ENCODE results near the gene CUX1. TPM values are rescaled to one million over a fixed set of nuclear protein-coding genes. Genes with fewer than 3 reads are reported as not detected.
"Not testable (repeated sequence)": the region's sequence is repeated elsewhere in the genome, so short reads cannot be mapped to it uniquely, and the experiment has no call there.

The CUX1 gene
- total RNA-seq, 1 experiment from 2014 or later, result 30.3 TPM

DNA sequence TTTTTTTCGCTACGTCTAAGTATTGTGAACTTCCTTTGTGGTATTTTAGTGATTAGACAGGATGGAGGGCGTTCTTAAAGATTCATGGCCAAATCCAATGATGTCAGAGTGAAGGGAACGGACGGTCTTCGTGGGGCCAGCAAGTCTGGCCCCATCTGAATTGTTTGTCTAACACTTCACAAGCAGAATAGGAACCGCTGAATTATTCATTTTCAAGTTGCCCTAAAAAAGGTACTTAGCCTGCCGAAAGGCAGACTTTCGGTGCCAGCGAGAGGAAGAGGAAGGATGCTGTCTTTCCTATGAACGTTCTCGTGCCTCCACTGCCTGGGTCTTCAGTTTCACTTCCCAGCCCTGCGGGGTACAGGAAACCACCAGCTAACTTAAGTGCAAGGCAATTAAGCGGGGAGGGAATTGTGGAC lies 323.5 kb downstream of the CUX1 start:
- DNase-seq (ENCODE audit: low read depth), result no peak

- DNase-seq (ENCODE audit: low read depth), result not testable (repeated sequence)
Measured at GRCh38 chr7:102142433-102142832, 325.0 kb downstream of the CUX1 start.

GRCh38 chr7:102146122-102146521 lies 328.7 kb downstream of the CUX1 start:
- DNase-seq (ENCODE audit: low read depth), result no peak

DNA sequence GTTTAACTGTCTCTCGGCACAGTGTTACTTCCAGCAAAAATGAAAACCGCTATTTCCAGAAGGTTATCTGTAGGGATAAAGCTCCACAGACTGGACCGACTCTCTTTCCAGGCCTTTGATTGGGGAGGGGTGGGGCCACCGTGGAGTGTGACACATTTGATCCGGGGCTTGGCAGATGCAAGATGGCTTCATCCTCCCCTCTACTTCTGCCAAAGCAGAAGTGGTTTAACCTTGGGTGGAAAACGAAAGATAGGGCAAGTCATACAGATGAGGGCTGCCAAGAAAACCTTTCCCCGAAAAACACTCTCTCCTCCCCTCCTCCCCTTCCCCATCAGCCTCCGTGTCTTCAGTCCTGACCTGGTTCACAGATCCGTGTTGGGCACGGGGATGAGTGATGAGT lies 329.6 kb downstream of the CUX1 start:
- DNase-seq (ENCODE audit: low read depth), result no peak

DNA sequence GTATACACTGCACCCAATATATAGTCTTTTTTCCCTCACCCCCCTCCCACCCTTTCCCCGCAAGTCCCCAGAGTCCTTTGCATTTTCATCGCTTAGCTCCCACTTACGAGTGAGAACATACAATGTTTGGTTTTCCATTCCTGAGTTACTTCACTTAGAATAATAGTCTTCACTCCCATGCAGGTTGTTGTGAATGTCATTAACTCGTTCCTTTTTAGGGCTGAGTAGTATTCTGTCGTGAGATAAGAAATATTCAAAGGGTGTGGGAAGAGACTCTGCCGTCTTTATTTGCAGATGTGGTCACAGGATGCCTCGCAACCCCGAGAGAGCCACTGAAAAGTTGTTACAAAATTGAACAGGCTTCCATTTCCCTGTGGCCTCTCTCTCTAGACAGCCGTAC lies 331.4 kb downstream of the CUX1 start:
- no peak for DNase-seq (ENCODE audit: low read depth)

- DNase-seq (ENCODE audit: low read depth), result no peak
Measured at GRCh38 chr7:102149416-102149815, 332.0 kb downstream of the CUX1 start.

GRCh38 chr7:102150266-102150665 lies 332.8 kb downstream of the CUX1 start:
- DNase-seq (ENCODE audit: low read depth), result no peak

DNA sequence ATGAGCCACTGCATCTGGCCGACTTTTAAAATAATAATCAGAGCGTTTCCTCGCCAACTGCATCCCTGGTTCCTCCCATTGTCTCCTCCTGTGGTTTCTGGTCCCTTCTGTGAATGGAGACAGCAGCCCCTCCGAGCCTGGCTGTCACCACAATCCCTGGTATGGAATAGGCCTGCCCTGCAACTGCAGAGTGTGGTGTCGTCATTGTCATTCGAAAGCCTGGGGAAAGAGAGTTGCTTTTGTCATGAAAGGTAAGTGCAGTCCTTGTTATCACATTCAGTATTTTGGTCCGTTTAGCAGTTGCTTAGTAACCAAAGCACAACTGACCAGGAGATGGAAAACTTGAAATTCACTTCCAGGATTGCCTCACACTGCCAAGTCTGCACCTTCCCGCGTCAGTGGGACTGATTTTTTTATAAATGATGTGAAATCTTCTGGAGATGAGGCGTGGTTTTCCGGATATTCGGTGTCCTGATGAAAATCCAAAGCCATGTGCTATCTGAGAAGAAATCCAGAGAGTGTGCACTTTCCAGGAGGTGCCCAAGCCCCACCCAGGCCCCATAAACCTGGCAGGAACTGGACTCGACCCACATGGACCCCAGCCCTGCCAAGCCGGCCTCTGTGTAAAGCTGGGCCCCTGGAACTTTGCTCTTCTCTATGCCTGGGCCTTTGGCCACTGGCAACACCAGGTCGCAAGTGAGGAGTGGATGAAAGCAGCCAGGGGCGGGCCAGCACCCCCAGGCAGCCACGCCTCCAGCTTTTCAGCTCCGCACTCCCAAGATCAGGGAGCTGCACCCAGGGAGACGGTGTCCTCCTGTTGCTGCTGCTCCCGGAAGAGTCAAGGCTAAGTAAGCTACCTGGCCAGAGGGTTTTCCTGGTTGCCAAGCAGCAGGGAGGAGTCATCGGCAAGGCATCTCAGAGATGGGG lies 335.5 kb downstream of the CUX1 start:
- peak; percentile 50 for DNase-seq (ENCODE audit: low read depth)

GRCh38 chr7:102153599-102153946 lies 336.1 kb downstream of the CUX1 start:
- DNase-seq (ENCODE audit: low read depth), result no peak

GRCh38 chr7:102154425-102154824 lies 337.0 kb downstream of the CUX1 start:
- no peak for DNase-seq (ENCODE audit: low read depth)

DNA sequence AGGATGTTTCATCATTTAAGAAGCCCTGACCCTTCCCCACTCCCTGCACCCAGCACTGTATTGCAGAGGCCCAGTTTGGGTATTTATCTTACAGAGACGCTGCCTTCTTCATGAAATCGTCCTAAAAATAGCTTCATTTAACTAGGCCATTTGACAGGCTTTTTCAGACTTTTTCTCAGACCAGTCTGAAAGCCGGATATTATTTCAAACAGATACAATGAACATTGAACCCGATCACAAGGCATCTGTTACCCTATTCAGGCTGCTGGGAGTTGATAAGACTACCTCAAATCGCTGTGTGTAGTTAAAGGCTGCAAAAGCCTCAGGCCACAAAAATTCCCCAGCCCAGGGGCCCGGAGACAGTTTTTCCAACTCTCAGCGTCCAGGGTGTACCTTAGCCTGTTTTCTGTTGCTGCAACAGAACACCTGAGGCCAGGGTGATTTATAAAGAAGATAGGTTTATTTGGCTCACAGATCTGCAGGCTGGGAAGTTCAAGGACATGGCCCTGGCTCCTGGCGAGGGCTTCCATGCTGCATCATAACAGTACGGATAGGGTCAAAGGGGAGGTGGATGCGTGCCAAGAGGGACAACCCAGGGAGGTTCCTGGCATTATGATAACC lies 338.5 kb downstream of the CUX1 start:
- DNase-seq (ENCODE audit: low read depth), result no peak

DNA sequence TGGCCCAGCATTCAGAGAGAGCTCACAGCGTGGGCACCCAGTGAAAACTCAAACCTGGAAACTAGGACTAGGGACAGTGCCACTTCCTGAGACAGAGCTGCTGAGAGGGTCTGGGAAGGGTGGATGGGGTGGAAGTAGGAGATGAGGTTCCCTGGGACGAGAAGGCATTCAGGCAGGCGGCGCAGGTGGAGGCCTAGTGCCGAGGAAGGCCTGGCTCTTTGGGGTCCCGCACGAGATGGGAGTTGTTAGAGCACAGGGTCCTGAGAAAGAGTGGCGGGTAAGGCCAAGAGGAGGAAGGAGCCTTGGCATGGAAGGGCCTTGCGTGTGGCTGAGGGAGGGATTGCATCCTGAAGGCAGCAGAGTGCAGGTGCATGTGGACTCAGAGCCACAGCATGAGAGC lies 339.4 kb downstream of the CUX1 start:
- no peak for DNase-seq (ENCODE audit: low read depth)

- no peak for DNase-seq (ENCODE audit: low read depth)
Measured at GRCh38 chr7:102165136-102165535, 347.7 kb downstream of the CUX1 start.

- DNase-seq (ENCODE audit: low read depth), result no peak
Measured at GRCh38 chr7:102167254-102167653, 349.8 kb downstream of the CUX1 start.

- peak; percentile 51 for DNase-seq (ENCODE audit: low read depth)
Measured at GRCh38 chr7:102169651-102170392, 352.4 kb downstream of the CUX1 start.

DNA sequence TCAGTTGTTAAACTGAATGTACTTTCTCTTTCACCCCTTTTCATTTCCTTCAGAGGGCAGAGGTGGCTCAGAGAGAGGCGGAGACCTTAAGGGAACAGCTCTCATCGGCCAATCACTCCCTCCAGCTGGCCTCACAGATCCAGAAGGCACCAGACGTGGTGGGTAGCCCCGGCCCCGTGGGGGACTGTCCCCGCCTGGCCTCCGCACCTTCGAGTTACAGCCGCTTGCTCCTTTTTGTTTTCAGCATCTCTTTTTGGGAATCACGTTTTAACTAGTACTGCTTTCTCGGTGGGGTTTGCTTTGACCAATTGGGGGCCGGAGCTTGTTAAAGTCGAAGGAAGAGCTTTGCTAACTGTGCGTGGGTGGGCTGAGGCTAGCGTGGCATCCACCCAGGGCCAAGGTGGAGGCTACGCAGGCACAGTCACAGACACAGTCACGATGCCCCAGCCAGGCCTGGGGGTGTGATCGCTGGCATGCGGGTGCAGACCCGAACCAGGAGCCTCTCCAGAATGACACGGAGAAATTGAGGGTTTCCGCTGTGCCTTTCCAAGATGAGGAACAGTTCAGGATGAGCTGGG lies 353.1 kb downstream of the CUX1 start:
- DNase-seq (ENCODE audit: low read depth), result no peak

DNA sequence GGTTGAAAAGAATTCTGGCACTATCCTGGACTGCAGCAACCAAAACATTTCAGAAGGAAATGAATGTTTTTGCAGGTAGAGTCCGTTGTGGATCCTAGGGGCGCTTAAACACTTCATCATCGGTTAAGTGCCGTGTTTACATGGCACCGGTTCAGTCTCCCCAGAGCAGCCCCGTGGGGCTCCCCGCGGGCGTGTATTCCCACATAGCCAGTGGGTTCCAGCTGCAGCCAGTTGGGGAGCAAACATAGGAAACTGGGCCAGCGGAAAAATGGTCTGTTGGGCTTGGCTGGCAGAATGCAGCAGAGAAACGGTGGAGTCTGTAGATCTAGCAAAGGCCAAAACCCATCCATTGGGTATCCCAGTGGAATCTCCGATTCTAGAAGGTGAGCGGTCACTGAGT lies 356.2 kb downstream of the CUX1 start:
- no peak for DNase-seq (ENCODE audit: low read depth)

- DNase-seq (ENCODE audit: low read depth), result no peak
Measured at GRCh38 chr7:102175423-102176170, 358.2 kb downstream of the CUX1 start.

GRCh38 chr7:102178410-102178809 lies 361.0 kb downstream of the CUX1 start:
- no peak for DNase-seq (ENCODE audit: low read depth)

- DNase-seq (ENCODE audit: low read depth), result no peak
Measured at GRCh38 chr7:102180727-102181126, 363.3 kb downstream of the CUX1 start.

DNA sequence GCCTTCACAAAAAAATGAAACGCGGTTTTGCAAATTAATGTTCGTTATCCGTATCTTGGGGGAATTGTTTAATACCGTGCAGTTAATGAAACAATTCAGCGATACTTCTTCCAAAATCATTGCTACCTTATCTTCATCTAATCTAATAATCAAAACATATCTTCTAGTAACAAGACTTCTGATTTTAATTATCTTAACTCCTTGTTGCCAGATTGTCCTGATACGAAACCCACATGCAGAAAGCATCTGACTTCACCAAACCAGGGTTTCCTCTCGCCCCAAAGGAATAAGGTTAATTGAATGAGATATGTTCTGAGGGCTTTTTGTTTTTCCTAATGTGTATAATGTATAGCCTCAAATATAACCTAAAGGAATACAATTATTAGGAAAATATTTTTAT lies 364.1 kb downstream of the CUX1 start:
- DNase-seq (ENCODE audit: low read depth), result no peak

DNA sequence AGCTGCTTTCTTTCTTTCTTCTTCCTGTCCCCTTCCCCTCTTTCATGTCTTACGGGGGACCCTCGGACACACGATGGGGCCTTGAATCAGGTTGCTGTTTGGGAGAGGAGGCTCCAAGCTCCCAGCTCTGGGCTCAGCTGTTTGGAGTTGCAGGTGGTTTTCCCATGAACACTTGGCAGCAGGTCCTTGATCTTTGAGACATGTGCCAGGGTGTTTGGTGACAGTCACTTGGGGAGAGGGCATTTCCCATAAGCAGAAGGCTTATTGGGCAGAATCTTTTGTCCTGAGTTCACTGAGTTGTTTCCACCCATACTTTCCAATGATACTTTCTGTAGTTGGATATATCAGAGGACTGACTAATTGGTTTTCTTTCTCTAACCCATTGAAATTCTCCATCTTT lies 364.6 kb downstream of the CUX1 start:
- no peak for DNase-seq (ENCODE audit: low read depth)

Measured in Daoy (cell line).